ENCODE data around the gene NAP1L1.

Gene NAP1L1

GRCh38 chr12:76083246-76083903 lies 1.1 kb downstream of the NAP1L1 start:
- DNase-seq, result no peak

GRCh38 chr12:76081909-76082308 lies 2.6 kb downstream of the NAP1L1 start:
- DNase-seq, result no peak

- DNase-seq, result peak; percentile 12
Measured at GRCh38 chr12:76080729-76081415, 3.6 kb downstream of the NAP1L1 start.

GRCh38 chr12:76080017-76080728 lies 4.3 kb downstream of the NAP1L1 start:
- no peak for DNase-seq

GRCh38 chr12:76078748-76079147 lies 5.7 kb downstream of the NAP1L1 start:
- DNase-seq, result no peak

GRCh38 chr12:76075448-76075847 lies 9.0 kb downstream of the NAP1L1 start:
- no peak for DNase-seq

- no peak for DNase-seq
Measured at GRCh38 chr12:76074701-76075336, 9.7 kb downstream of the NAP1L1 start.

GRCh38 chr12:76073561-76073960 lies 10.9 kb downstream of the NAP1L1 start:
- no peak for DNase-seq

- DNase-seq, result no peak
Measured at GRCh38 chr12:76072568-76072967, 11.9 kb downstream of the NAP1L1 start.

GRCh38 chr12:76069339-76069738 lies 15.1 kb downstream of the NAP1L1 start:
- no peak for DNase-seq

GRCh38 chr12:76065917-76066316 lies 18.6 kb downstream of the NAP1L1 start:
- no peak for DNase-seq

- DNase-seq, result no peak
Measured at GRCh38 chr12:76064904-76065303, 19.6 kb downstream of the NAP1L1 start.

GRCh38 chr12:76060111-76060510 lies 24.4 kb downstream of the NAP1L1 start:
- DNase-seq, result no peak

- DNase-seq, result no peak
Measured at GRCh38 chr12:76057326-76057725, 27.2 kb downstream of the NAP1L1 start.

GRCh38 chr12:76055393-76055792 lies 29.1 kb downstream of the NAP1L1 start:
- DNase-seq, result no peak

- no peak for DNase-seq
Measured at GRCh38 chr12:76049575-76050251, 34.8 kb downstream of the NAP1L1 start.

- no peak for DNase-seq
Measured at GRCh38 chr12:76047742-76048141, 36.7 kb downstream of the NAP1L1 start.

- no peak for DNase-seq
Measured at GRCh38 chr12:76047060-76047459, 37.4 kb downstream of the NAP1L1 start.

GRCh38 chr12:76043377-76043776 lies 41.1 kb downstream of the NAP1L1 start:
- DNase-seq, result no peak

GRCh38 chr12:76042147-76042546 lies 42.3 kb downstream of the NAP1L1 start:
- no peak for DNase-seq

GRCh38 chr12:76041406-76041805 lies 43.1 kb downstream of the NAP1L1 start:
- DNase-seq, result no peak

GRCh38 chr12:76040461-76040860 lies 44.0 kb downstream of the NAP1L1 start:
- no peak for DNase-seq

- DNase-seq, result no peak
Measured at GRCh38 chr12:76038176-76038575, 46.3 kb downstream of the NAP1L1 start.

All from RPMI8226 (cell line).